ENCODE data around the gene ZNF800.

- TF ChIP-seq CTCF (IDR thresholded peaks at IDR 0.05; ENCODE audit: poor library complexity) (no peak), EZH2 (IDR thresholded peaks at IDR 0.05; ENCODE audit: borderline replicate concordance) (no peak)
These were observed 4.5 kb downstream of the ZNF800 start for GRCh38 chr7:127387974-127388373.
